Endothelial cell of umbilical vein (primary cell): ENCODE results near the gene RAB3C.

ENCODE experiments used
- EZH2 ChIP-seq: IDR thresholded peaks from 2 replicates; pipeline ENCODE4 v1.6.1; 2012; ENCODE audit warnings: borderline replicate concordance, low read depth, mild to moderate bottlenecking, moderate library complexity, low read length, inconsistent platforms; ENCODE audit not compliant: severe bottlenecking
- FOS ChIP-seq: IDR thresholded peaks from 2 replicates; pipeline ENCODE4 v1.6.1; 2011; ENCODE audit warnings: mild to moderate bottlenecking, low read length, moderate library complexity, borderline replicate concordance; ENCODE audit not compliant: insufficient read depth
- POLR2A ChIP-seq: IDR thresholded peaks from 2 replicates; pipeline ENCODE4 v1.6.1; 2012; ENCODE audit warnings: low read depth, mild to moderate bottlenecking, control low read depth, low read length
- POLR2AphosphoS5 ChIP-seq: IDR thresholded peaks from 2 replicates; pipeline ENCODE4 v1.6.1; 2012; ENCODE audit warnings: low read depth, mild to moderate bottlenecking, control low read depth, low read length, moderate library complexity; ENCODE audit not compliant: insufficient read depth
- TF ChIP-seq, protein P1 (sequence below), 2 donors: IDR thresholded peaks; 1 replicate in 1 of 2; 2 replicates in 1 of 2; pipeline ENCODE4 v1.5.1; 2011; ENCODE audit warnings: low read length in 2 of 2, mild to moderate bottlenecking in 2 of 2, moderate library complexity in 2 of 2, control low read depth in 1 of 2, inconsistent platforms in 1 of 2, low read depth in 1 of 2; ENCODE audit not compliant: insufficient read depth in 1 of 2; ENCODE audit errors: extremely low read depth in 1 of 2
- TF ChIP-seq, protein P2 (sequence below): IDR thresholded peaks from 2 replicates; pipeline ENCODE4 v1.6.1; 2011; ENCODE audit not compliant: insufficient read depth, insufficient read length

DNA sequence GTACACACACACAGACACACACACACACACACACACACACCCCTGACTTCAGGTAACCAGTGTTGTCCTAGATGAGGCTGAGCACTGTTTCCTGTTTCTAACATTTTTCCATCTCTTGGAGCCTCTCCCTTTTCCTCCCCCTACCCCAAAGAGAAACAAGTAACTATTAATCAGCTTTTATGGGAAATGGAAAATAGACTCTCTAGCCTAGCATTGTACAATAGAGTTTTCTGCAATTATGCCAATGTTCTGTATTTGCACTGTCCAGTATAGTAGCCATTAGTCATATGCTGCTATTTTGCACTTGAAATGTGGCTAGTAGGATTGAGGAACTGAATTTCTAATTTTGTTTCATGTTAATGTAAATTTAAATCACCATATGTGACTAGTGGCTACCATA, 33.1 kb downstream of the RAB3C start:
- TF ChIP-seq, protein P1, sequence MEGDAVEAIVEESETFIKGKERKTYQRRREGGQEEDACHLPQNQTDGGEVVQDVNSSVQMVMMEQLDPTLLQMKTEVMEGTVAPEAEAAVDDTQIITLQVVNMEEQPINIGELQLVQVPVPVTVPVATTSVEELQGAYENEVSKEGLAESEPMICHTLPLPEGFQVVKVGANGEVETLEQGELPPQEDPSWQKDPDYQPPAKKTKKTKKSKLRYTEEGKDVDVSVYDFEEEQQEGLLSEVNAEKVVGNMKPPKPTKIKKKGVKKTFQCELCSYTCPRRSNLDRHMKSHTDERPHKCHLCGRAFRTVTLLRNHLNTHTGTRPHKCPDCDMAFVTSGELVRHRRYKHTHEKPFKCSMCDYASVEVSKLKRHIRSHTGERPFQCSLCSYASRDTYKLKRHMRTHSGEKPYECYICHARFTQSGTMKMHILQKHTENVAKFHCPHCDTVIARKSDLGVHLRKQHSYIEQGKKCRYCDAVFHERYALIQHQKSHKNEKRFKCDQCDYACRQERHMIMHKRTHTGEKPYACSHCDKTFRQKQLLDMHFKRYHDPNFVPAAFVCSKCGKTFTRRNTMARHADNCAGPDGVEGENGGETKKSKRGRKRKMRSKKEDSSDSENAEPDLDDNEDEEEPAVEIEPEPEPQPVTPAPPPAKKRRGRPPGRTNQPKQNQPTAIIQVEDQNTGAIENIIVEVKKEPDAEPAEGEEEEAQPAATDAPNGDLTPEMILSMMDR (IDR thresholded peaks at IDR 0.05; ENCODE audit: extremely low read depth in 1 of 2, insufficient read depth in 1 of 2, low read depth in 1 of 2, low read length in 2 of 2): no peak
- TF ChIP-seq POLR2A (no peak), EZH2 (no peak), POLR2AphosphoS5 (no peak), FOS (no peak)
- TF ChIP-seq, protein P2, sequence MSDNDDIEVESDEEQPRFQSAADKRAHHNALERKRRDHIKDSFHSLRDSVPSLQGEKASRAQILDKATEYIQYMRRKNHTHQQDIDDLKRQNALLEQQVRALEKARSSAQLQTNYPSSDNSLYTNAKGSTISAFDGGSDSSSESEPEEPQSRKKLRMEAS: no peak
